Parathyroid adenoma (tissue), 2 donors: ENCODE measurements around the gene BARX2.

Experiments
- H2AFZ ChIP-seq: fragments of 300-600 bp; sonication (generic); one replicate; pipeline ENCODE4 v1.7.0; 2017; ENCODE audit warnings: antibody characterized with exemption, mild to moderate bottlenecking
- H3K27ac ChIP-seq: fragments of 300-600 bp; sonication (generic); one replicate; pipeline ENCODE4 v1.7.0; 2017
- H3K27me3 ChIP-seq: fragments of 300-600 bp; sonication (generic); one replicate; pipeline ENCODE4 v1.7.0; 2017; ENCODE audit warnings: low read length; ENCODE audit not compliant: control insufficient read depth, insufficient read depth
- H3K36me3 ChIP-seq: fragments of 300-600 bp; sonication (generic); one replicate; pipeline ENCODE4 v1.7.0; 2017; ENCODE audit warnings: low read length; ENCODE audit not compliant: control insufficient read depth, insufficient read depth
- H3K4me1 ChIP-seq: fragments of 300-600 bp; sonication (generic); one replicate; pipeline ENCODE4 v1.7.0; 2017; ENCODE audit warnings: control low read depth
- H3K4me2 ChIP-seq: fragments of 300-600 bp; sonication (generic); one replicate; pipeline ENCODE4 v1.7.0; 2017; ENCODE audit warnings: low read length
- H3K4me3 ChIP-seq: fragments of 300-600 bp; sonication (generic); one replicate; pipeline ENCODE4 v1.7.0; 2017; ENCODE audit warnings: low read depth, low read length
- H3K79me2 ChIP-seq: fragments of 300-600 bp; sonication (generic); one replicate; pipeline ENCODE4 v1.7.0; 2017; ENCODE audit warnings: control low read depth
- H3K9ac ChIP-seq: fragments of 300-600 bp; sonication (generic); one replicate; pipeline ENCODE4 v1.7.0; 2017; ENCODE audit warnings: mild to moderate bottlenecking
- H3K9me3 ChIP-seq: fragments of 300-600 bp; sonication (generic); one replicate; pipeline ENCODE4 v1.7.0; 2017; ENCODE audit warnings: low read length; ENCODE audit not compliant: control insufficient read depth
- CTCF ChIP-seq: fragments of 300-600 bp; sonication (generic); IDR thresholded peaks from one replicate; pipeline ENCODE4 v1.7.0; 2017; ENCODE audit warnings: antibody characterized with exemption, mild to moderate bottlenecking
- donor health status: primary hyperparathyroidism.

BARX2 gene

GRCh38 chr11:129402206-129403171 lies 26.8 kb downstream of the BARX2 start:
- H3K4me3 ChIP-seq, result no peak overlapping the region
- H3K4me1 ChIP-seq, result no peaks in the 10 kb centered on the region

GRCh38 chr11:129404731-129405130 lies 29.1 kb downstream of the BARX2 start:
- H3K36me3 ChIP-seq, result no peaks in the 10 kb centered on the region
- no peaks in the 10 kb centered on the region for H3K79me2 ChIP-seq
- no peaks in the 10 kb centered on the region for H3K4me1 ChIP-seq
- no peaks in the 10 kb centered on the region for H3K27me3 ChIP-seq
- no peak overlapping the region for H3K27ac ChIP-seq
- no peak overlapping the region for H3K9ac ChIP-seq
- H2AFZ ChIP-seq, result no peak overlapping the region
- H3K4me2 ChIP-seq, result no peak overlapping the region
- H3K4me3 ChIP-seq, result no peak overlapping the region
- no peak for TF ChIP-seq CTCF
- H3K9me3 ChIP-seq, result no peaks in the 10 kb centered on the region

More at GRCh38 chr11:129402206-129403171, 26.8 kb downstream of the BARX2 start:
- Histone ChIP-seq H3K79me2 (no peaks in the 10 kb centered on the region), H2AFZ (no peak overlapping the region), H3K9ac (no peak overlapping the region), H3K27me3 (no peaks in the 10 kb centered on the region), H3K27ac (no peak overlapping the region), H3K36me3 (no peaks in the 10 kb centered on the region), H3K4me2 (no peak overlapping the region), H3K9me3 (no peaks in the 10 kb centered on the region)
- TF ChIP-seq CTCF, result no peak

- no peak overlapping the region for H3K9ac ChIP-seq
- H3K4me2 ChIP-seq, result no peak overlapping the region
- no peaks in the 10 kb centered on the region for H3K4me1 ChIP-seq
- H3K9me3 ChIP-seq, result no peaks in the 10 kb centered on the region
- H3K27me3 ChIP-seq, result no peaks in the 10 kb centered on the region
- H3K27ac ChIP-seq, result no peak overlapping the region
- no peak for TF ChIP-seq CTCF
- no peaks in the 10 kb centered on the region for H3K79me2 ChIP-seq
- H3K4me3 ChIP-seq, result no peak overlapping the region
- H2AFZ ChIP-seq, result no peak overlapping the region
- H3K36me3 ChIP-seq, result no peaks in the 10 kb centered on the region
Observed at GRCh38 chr11:129408865-129409444, 33.3 kb downstream of the BARX2 start.

- H3K9me3 ChIP-seq, result no peaks in the 10 kb centered on the region
- no peak overlapping the region for H2AFZ ChIP-seq
- no peak overlapping the region for H3K4me2 ChIP-seq
- H3K27me3 ChIP-seq, result no peaks in the 10 kb centered on the region
- no peaks in the 10 kb centered on the region for H3K36me3 ChIP-seq
- no peaks in the 10 kb centered on the region for H3K4me1 ChIP-seq
- no peak overlapping the region for H3K4me3 ChIP-seq
- no peak overlapping the region for H3K27ac ChIP-seq
- no peak overlapping the region for H3K9ac ChIP-seq
- TF ChIP-seq CTCF, result no peak
- H3K79me2 ChIP-seq, result no peaks in the 10 kb centered on the region
Observed at GRCh38 chr11:129410395-129410960, 34.8 kb downstream of the BARX2 start.
